ENCODE measurements around the gene SLC4A11. TPM values are rescaled to one million over a fixed set of nuclear protein-coding genes. Genes with fewer than 3 reads are reported as not detected.
"Not testable (repeated sequence)": the region's sequence is repeated elsewhere in the genome, so short reads cannot be mapped to it uniquely, and the experiment has no call there.

Gene SLC4A11
- polyA plus RNA-seq, 1 donor (not counting 4 experiments of a cell fraction or from before 2014, with no cell fraction given): 4.7 TPM

DNA sequence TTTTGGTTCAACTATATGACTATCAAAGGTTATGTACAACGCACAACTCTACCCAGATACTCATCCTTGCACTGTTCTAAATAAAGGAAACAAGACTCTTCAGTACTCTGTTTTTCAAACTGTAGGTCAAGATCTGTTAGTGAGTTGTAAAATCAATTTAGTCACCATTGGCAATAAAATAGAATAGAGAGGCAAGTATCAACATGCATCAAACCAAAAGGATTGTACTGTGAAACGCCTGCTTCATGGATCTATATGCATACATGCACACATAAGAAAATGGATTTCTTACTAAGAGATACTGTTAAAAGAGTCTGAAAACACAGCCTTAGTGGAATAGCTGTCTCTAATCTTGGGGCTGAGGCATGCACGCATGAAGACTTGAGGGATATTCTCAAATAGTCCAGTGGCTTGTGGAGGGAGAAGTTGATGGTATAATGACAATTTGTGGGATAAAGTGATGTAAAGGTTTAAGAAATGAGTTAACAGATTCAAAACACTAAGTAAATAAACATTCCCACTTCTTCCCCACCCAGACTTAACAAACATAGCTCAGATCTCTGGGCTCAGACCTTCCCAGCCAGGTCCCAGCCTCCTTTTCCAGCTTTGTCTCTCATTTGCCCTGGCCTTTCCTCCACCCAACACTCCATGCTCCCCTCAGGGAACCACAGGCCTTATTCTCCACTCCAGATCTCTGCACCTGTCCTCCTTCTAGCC is 54.9 kb downstream of the SLC4A11 start:
- no peak for DNase-seq (ENCODE audit: low read depth, low spot score)
- no peaks in the 10 kb centered on the region for H3K36me3 ChIP-seq (ENCODE audit: control insufficient read depth in 2 of 2, extremely low read depth in 1 of 2, insufficient read depth in 2 of 2, low read length in 2 of 2)
- no peaks in the 10 kb centered on the region for H3K79me2 ChIP-seq (ENCODE audit: control insufficient read depth, insufficient read depth, low read length)
- H3K27me3 ChIP-seq (ENCODE audit: control insufficient read depth, extremely low read depth, insufficient read depth, low read length): no peaks in the 10 kb centered on the region
- dilution Hi-C loops (cut with MboI; ENCODE audit: extremely low pct_ligation_motif_present, low sequenced_read_pairs): no loop called here
- H3K27ac ChIP-seq (ENCODE audit: control insufficient read depth, insufficient read depth, low read length): no peak overlapping the region
- no peaks in the 10 kb centered on the region for H4K20me1 ChIP-seq (ENCODE audit: control insufficient read depth, extremely low read depth, insufficient read depth, low read length)
- no peaks in the 10 kb centered on the region for H3K9me1 ChIP-seq (ENCODE audit: control insufficient read depth, extremely low read depth, insufficient read depth, low read length)
- H3K9ac ChIP-seq (ENCODE audit: control insufficient read depth, extremely low read depth, insufficient read depth, low read length): no peak overlapping the region
- no peak overlapping the region for H2AFZ ChIP-seq (ENCODE audit: control insufficient read depth, low read length)
- H3K4me2 ChIP-seq (ENCODE audit: control insufficient read depth, extremely low read depth, insufficient read depth, low read depth, low read length): no peak overlapping the region
- no peak for FAIRE-seq
- no peaks in the 10 kb centered on the region for H3K9me3 ChIP-seq (ENCODE audit: control insufficient read depth, low read depth, low read length)
- peaks cover 11% of the 10 kb centered on the region for H3K4me1 ChIP-seq (ENCODE audit: control insufficient read depth, extremely low read depth, insufficient read depth, low read length)
- H3K4me3 ChIP-seq (ENCODE audit: control insufficient read depth in 2 of 3, extremely low read depth in 1 of 3, insufficient read depth in 2 of 3, low read depth in 1 of 3, low read length in 3 of 3): no peak overlapping the region
- no peak for TF ChIP-seq EZH2 (IDR thresholded peaks at IDR 0.05; ENCODE audit: low read length)
- TF ChIP-seq, protein P1, sequence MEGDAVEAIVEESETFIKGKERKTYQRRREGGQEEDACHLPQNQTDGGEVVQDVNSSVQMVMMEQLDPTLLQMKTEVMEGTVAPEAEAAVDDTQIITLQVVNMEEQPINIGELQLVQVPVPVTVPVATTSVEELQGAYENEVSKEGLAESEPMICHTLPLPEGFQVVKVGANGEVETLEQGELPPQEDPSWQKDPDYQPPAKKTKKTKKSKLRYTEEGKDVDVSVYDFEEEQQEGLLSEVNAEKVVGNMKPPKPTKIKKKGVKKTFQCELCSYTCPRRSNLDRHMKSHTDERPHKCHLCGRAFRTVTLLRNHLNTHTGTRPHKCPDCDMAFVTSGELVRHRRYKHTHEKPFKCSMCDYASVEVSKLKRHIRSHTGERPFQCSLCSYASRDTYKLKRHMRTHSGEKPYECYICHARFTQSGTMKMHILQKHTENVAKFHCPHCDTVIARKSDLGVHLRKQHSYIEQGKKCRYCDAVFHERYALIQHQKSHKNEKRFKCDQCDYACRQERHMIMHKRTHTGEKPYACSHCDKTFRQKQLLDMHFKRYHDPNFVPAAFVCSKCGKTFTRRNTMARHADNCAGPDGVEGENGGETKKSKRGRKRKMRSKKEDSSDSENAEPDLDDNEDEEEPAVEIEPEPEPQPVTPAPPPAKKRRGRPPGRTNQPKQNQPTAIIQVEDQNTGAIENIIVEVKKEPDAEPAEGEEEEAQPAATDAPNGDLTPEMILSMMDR (optimal IDR thresholded peaks at IDR 0.05 in 1 of 3, IDR thresholded peaks at IDR 0.05 in 1 of 3, conservative IDR thresholded peaks at IDR 0.05 in 1 of 3; ENCODE audit: extremely low read depth in 1 of 3, insufficient read depth in 2 of 3, low read length in 3 of 3): no peak

DNA sequence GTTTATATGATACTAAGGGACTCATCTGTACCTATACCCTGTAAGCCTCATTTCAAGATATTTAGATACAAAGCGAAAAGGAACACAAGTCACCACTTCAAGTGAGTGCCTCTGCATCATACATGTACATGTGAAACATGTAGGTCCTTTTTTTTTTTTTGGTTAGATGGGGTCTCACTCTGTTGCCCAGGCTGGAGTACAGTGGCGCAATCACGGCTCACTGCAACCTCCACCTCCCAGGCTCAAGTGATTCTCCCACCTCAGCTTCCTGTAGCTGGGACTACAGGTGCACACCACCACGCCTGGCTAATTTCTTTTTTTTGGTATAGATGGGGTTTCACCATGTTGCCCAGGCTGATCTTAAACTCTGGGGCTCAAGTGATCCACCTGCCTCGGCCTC is 56.6 kb downstream of the SLC4A11 start:
- DNase-seq (ENCODE audit: low read depth, low spot score); H3K9ac ChIP-seq (ENCODE audit: control insufficient read depth, extremely low read depth, insufficient read depth, low read length); H3K27me3 ChIP-seq (ENCODE audit: control insufficient read depth, extremely low read depth, insufficient read depth, low read length); H3K4me3 ChIP-seq (ENCODE audit: control insufficient read depth in 2 of 3, extremely low read depth in 1 of 3, insufficient read depth in 2 of 3, low read depth in 1 of 3, low read length in 3 of 3); H3K9me3 ChIP-seq (ENCODE audit: control insufficient read depth, low read depth, low read length); H3K9me1 ChIP-seq (ENCODE audit: control insufficient read depth, extremely low read depth, insufficient read depth, low read length); FAIRE-seq; dilution Hi-C loops (cut with MboI; ENCODE audit: extremely low pct_ligation_motif_present, low sequenced_read_pairs); H3K27ac ChIP-seq (ENCODE audit: control insufficient read depth, insufficient read depth, low read length); H3K36me3 ChIP-seq (ENCODE audit: control insufficient read depth in 2 of 2, extremely low read depth in 1 of 2, insufficient read depth in 2 of 2, low read length in 2 of 2); H3K79me2 ChIP-seq (ENCODE audit: control insufficient read depth, insufficient read depth, low read length); H2AFZ ChIP-seq (ENCODE audit: control insufficient read depth, low read length); H4K20me1 ChIP-seq (ENCODE audit: control insufficient read depth, extremely low read depth, insufficient read depth, low read length); H3K4me2 ChIP-seq (ENCODE audit: control insufficient read depth, extremely low read depth, insufficient read depth, low read depth, low read length): not testable (repeated sequence)
- H3K4me1 ChIP-seq (ENCODE audit: control insufficient read depth, extremely low read depth, insufficient read depth, low read length): peaks cover 11% of the 10 kb centered on the region

DNA sequence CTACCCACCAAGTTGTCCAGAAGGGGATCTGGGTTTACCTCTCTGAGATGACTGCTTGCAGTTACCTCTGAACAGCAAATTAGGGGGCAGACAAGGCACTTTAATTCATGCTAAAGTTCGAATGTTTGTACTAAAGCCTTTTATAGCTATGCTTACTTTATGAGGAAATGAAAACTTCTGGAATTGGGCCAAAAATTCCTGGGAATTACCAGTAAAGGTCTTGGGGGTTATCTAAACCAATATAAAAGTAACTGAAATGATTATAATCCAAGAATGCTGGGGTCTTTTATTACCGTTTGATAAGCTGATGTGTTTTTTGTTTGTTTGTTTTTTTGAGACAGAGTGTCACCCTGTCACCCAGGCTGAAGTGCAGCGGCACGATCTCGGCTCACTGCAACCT is 57.7 kb downstream of the SLC4A11 start:
- H3K9ac ChIP-seq (ENCODE audit: control insufficient read depth, extremely low read depth, insufficient read depth, low read length): no peak overlapping the region
- no peak overlapping the region for H3K27ac ChIP-seq (ENCODE audit: control insufficient read depth, insufficient read depth, low read length)
- no peaks in the 10 kb centered on the region for H3K79me2 ChIP-seq (ENCODE audit: control insufficient read depth, insufficient read depth, low read length)
- H3K36me3 ChIP-seq (ENCODE audit: control insufficient read depth in 2 of 2, extremely low read depth in 1 of 2, insufficient read depth in 2 of 2, low read length in 2 of 2): no peaks in the 10 kb centered on the region
- H3K9me1 ChIP-seq (ENCODE audit: control insufficient read depth, extremely low read depth, insufficient read depth, low read length): no peaks in the 10 kb centered on the region
- H4K20me1 ChIP-seq (ENCODE audit: control insufficient read depth, extremely low read depth, insufficient read depth, low read length): no peaks in the 10 kb centered on the region
- dilution Hi-C loops (cut with MboI; ENCODE audit: extremely low pct_ligation_motif_present, low sequenced_read_pairs): no loop called here
- no peak overlapping the region for H3K4me3 ChIP-seq (ENCODE audit: control insufficient read depth in 2 of 3, extremely low read depth in 1 of 3, insufficient read depth in 2 of 3, low read depth in 1 of 3, low read length in 3 of 3)
- H3K9me3 ChIP-seq (ENCODE audit: control insufficient read depth, low read depth, low read length): no peaks in the 10 kb centered on the region
- peaks cover 11% of the 10 kb centered on the region for H3K4me1 ChIP-seq (ENCODE audit: control insufficient read depth, extremely low read depth, insufficient read depth, low read length)
- no peak for FAIRE-seq
- no peaks in the 10 kb centered on the region for H3K27me3 ChIP-seq (ENCODE audit: control insufficient read depth, extremely low read depth, insufficient read depth, low read length)
- H3K4me2 ChIP-seq (ENCODE audit: control insufficient read depth, extremely low read depth, insufficient read depth, low read depth, low read length): no peak overlapping the region
- no peak for DNase-seq (ENCODE audit: low read depth, low spot score)
- no peak overlapping the region for H2AFZ ChIP-seq (ENCODE audit: control insufficient read depth, low read length)
- no peak for TF ChIP-seq EZH2 (IDR thresholded peaks at IDR 0.05; ENCODE audit: low read length)

All from keratinocyte (primary cell).